Measurements from ENCODE around the gene PRPS1L1. TPM values are rescaled to one million over a fixed set of nuclear protein-coding genes. Genes with fewer than 3 reads are reported as not detected.

Gene PRPS1L1
- total RNA-seq, 1 experiment from 2014 or later = not detected

DNA sequence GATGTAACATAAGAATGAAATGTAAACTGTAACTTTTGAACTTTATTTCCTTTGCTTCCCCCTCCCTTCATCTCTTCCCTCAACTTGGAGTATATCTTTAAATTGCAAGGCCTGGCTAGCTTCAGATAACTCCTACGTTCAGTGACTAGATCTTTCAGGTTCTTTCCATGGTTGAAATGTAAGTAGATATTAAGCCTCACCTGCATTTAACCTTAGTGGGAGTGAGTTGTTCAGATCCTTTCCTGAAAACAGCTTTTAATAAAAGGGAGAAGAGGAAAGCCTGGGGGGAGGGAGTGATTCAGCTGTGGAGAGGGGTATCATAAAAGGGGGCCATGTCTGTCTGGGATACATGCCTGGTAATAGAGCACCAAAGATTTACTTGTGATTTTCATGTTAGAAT lies 19.0 kb upstream of the PRPS1L1 start:
- no peak overlapping the region for H4K8ac ChIP-seq (replicated peaks; ENCODE audit: insufficient read length, low read depth, low read length)
- H3K27me3 Mint-ChIP-seq (ENCODE audit: low read depth) = no peaks in the 10 kb centered on the region
- no peak overlapping the region for H3K4me2 ChIP-seq (ENCODE audit: insufficient read depth, insufficient read length, low read length)
- H3K56ac ChIP-seq (ENCODE audit: insufficient read length, low read depth, low read length) = no peak overlapping the region
- no peak overlapping the region for H3K14ac ChIP-seq (ENCODE audit: insufficient read depth, low read length)
- no peaks in the 10 kb centered on the region for H3K4me1 Mint-ChIP-seq
- H3K9me3 Mint-ChIP-seq = peaks cover 0 to 3% of the 10 kb centered on the region in 2 experiments; a peak in 3 of 5 replicates
- no peak overlapping the region for H3K18ac ChIP-seq (ENCODE audit: insufficient read length, low read depth, low read length)
- DNase-seq = no peak
- H3K4ac ChIP-seq (ENCODE audit: low read depth, low read length) = no peak overlapping the region
- no peak overlapping the region for H3K9ac ChIP-seq (ENCODE audit: extremely low read depth, insufficient read length, low read length)
- H3K23me2 ChIP-seq (ENCODE audit: insufficient read length, low read depth, low read length, poor library complexity, severe bottlenecking) = no peaks in the 10 kb centered on the region
- H3K27ac ChIP-seq (ENCODE audit: insufficient read length, low read depth, low read length) = no peak overlapping the region
- H3K79me1 ChIP-seq (ENCODE audit: insufficient read depth, low read depth, low read length, poor library complexity, severe bottlenecking) = no peaks in the 10 kb centered on the region
- H3K27me3 ChIP-seq (ENCODE audit: insufficient read depth, low read length) = no peaks in the 10 kb centered on the region
- no peak overlapping the region for H3K23ac ChIP-seq (ENCODE audit: insufficient read length, low read depth, low read length)
- WGBS (ENCODE audit: extremely low coverage, insufficient read length, low lambda C conversion rate) = no CpG with 5 or more reads among the region's 1 CpG
- H4K5ac ChIP-seq (ENCODE audit: insufficient read length, low read depth, low read length) = no peak overlapping the region
- no peaks in the 10 kb centered on the region for H3K4me1 ChIP-seq (ENCODE audit: insufficient read depth, low read length)
- no peak overlapping the region for H2BK12ac ChIP-seq (ENCODE audit: insufficient read length, low read depth, low read length)
- no peak overlapping the region for H2BK15ac ChIP-seq (ENCODE audit: low read depth, low read length)
- no peak for TF ChIP-seq CTCF (conservative IDR thresholded peaks at IDR 0.05)
- H2AFZ ChIP-seq (ENCODE audit: low read length) = no peak overlapping the region
- no peak overlapping the region for H2AK5ac ChIP-seq (ENCODE audit: insufficient read length, low read length)
- H2BK20ac ChIP-seq (ENCODE audit: low read depth, low read length, poor library complexity, severe bottlenecking) = no peak overlapping the region
- H3K36me3 Mint-ChIP-seq (ENCODE audit: insufficient read depth in 1 of 3, low read depth in 3 of 3) = peaks cover 0 to 4% (median 0%) of the 10 kb centered on the region in 3 experiments; a peak in 2 of 7 replicates
- H2BK120ac ChIP-seq (ENCODE audit: low read depth, low read length, poor library complexity, severe bottlenecking) = no peak overlapping the region
- H4K20me1 ChIP-seq (ENCODE audit: control insufficient read depth, insufficient read depth, insufficient read length) = no peaks in the 10 kb centered on the region
- H3K27ac Mint-ChIP-seq = no peak overlapping the region; a peak in 1 of 7 replicates
- H3K9me3 ChIP-seq (ENCODE audit: control insufficient read depth, low read depth, low read length) = no peaks in the 10 kb centered on the region
- no peak overlapping the region for H2BK5ac ChIP-seq (ENCODE audit: insufficient read length, low read length)
- H3T11ph ChIP-seq (ENCODE audit: low read length) = no peak overlapping the region
- no peak overlapping the region for H3K4me3 Mint-ChIP-seq
- no peaks in the 10 kb centered on the region for H3K79me2 ChIP-seq (ENCODE audit: insufficient read depth, low read length)
- no peak overlapping the region for H4K91ac ChIP-seq (ENCODE audit: insufficient read length, low read depth, low read length)
